ENCODE data around the gene TTC7B.

GRCh38 chr14:90567191-90567590, 249.0 kb downstream of the TTC7B start:
- TF ChIP-seq, protein P1, sequence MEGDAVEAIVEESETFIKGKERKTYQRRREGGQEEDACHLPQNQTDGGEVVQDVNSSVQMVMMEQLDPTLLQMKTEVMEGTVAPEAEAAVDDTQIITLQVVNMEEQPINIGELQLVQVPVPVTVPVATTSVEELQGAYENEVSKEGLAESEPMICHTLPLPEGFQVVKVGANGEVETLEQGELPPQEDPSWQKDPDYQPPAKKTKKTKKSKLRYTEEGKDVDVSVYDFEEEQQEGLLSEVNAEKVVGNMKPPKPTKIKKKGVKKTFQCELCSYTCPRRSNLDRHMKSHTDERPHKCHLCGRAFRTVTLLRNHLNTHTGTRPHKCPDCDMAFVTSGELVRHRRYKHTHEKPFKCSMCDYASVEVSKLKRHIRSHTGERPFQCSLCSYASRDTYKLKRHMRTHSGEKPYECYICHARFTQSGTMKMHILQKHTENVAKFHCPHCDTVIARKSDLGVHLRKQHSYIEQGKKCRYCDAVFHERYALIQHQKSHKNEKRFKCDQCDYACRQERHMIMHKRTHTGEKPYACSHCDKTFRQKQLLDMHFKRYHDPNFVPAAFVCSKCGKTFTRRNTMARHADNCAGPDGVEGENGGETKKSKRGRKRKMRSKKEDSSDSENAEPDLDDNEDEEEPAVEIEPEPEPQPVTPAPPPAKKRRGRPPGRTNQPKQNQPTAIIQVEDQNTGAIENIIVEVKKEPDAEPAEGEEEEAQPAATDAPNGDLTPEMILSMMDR (IDR thresholded peaks at IDR 0.05): no peak
- TF ChIP-seq REST (IDR thresholded peaks at IDR 0.05; ENCODE audit: insufficient read depth in 1 of 2, low read depth in 2 of 2, low read length in 1 of 2): no peak
- no peak for TF ChIP-seq SIN3A (IDR thresholded peaks at IDR 0.05; ENCODE audit: borderline replicate concordance, insufficient read depth, low read depth, low read length)
